Gastroesophageal sphincter (tissue), 4 donors: ENCODE data around the gene BPGM. TPM values are rescaled to one million over a fixed set of nuclear protein-coding genes. Genes with fewer than 3 reads are reported as not detected.

Source experiments
- ATAC-seq: fragments of 150-250 bp; one replicate; pipeline ENCODE4 v1.9.1; 2016; ENCODE audit warnings: mild to moderate bottlenecking, moderate library complexity
- H3K27ac ChIP-seq, 4 donors: fragments of 200-600 bp; sonication (generic) in 3 of 4; 1 replicate in 3 of 4; 2 replicates in 1 of 4; pipeline ENCODE4 v1.5.1; 2016 to 2019
- H3K27me3 ChIP-seq: fragments of 200-600 bp; sonication (generic); one replicate; pipeline ENCODE4 v1.5.1; 2019
- H3K36me3 ChIP-seq, 2 donors: fragments of 200-600 bp; sonication (generic); one replicate each; pipeline ENCODE4 v1.5.1; 2019; ENCODE audit warnings: control low read depth in 1 of 2
- H3K4me1 ChIP-seq, 3 donors: fragments of 200-600 bp; sonication (generic); 1 replicate in 2 of 3; 2 replicates in 1 of 3; pipeline ENCODE4 v1.5.1; 2016 to 2019; ENCODE audit warnings: control low read depth in 2 of 3
- H3K4me3 ChIP-seq, 2 donors: fragments of 200-600 bp; sonication (generic); one replicate each; pipeline ENCODE4 v1.5.1; 2019; ENCODE audit warnings: mild to moderate bottlenecking in 1 of 2, moderate library complexity in 1 of 2
- H3K9me3 ChIP-seq, 3 donors: fragments of 200-600 bp; sonication (generic); one replicate each; pipeline ENCODE4 v1.5.1; 2017 to 2019; ENCODE audit warnings: control low read depth in 2 of 3
- CTCF ChIP-seq, 4 experiments: fragments of 200-600 bp in 2 of 4; fragments of 450-650 bp in 2 of 4; sonication (generic) in 1 of 4; IDR thresholded peaks; one replicate each; pipeline ENCODE4 v1.5.1; 2017 to 2019; ENCODE audit warnings: antibody characterized with exemption in 4 of 4, mild to moderate bottlenecking in 2 of 4, moderate library complexity in 2 of 4
- EP300 ChIP-seq: sonication (generic); formaldehyde crosslinking; IDR thresholded peaks from one replicate; pipeline ENCODE4 v1.6.1; 2017; ENCODE audit warnings: antibody characterized with exemption, mild to moderate bottlenecking
- POLR2A ChIP-seq, 2 donors: fragments of 450-650 bp; IDR thresholded peaks; one replicate each; pipeline ENCODE4 v1.6.1; 2017; ENCODE audit warnings: antibody characterized with exemption in 2 of 2, mild to moderate bottlenecking in 2 of 2, moderate library complexity in 1 of 2
- POLR2AphosphoS5 ChIP-seq: sonication (generic); formaldehyde crosslinking; IDR thresholded peaks from one replicate; pipeline ENCODE4 v1.6.1; 2017; ENCODE audit warnings: antibody characterized with exemption
- WGBS, 2 donors: methylation state at CpG; one replicate each; pipeline ENCODE4 v1.1.5; 2018; ENCODE audit warnings: low coverage in 1 of 2; 5-methylcytosine and 5-hydroxymethylcytosine counted together
- total RNA-seq, 4 donors: library from RNA; depleted of rRNA; stranded (reverse); fragments of >200 nt; gene quantifications; one replicate each; pipeline ENCODE4 v1.1.0, GENCODE V29; 2016

BPGM gene
- total RNA-seq, 4 donors from 2014 or later: 16.0 to 35.6 (median 29.6) TPM

- Histone ChIP-seq H3K36me3 (no peaks in the 10 kb centered on the region), H3K4me3 (no peak overlapping the region), H3K27me3 (no peaks in the 10 kb centered on the region), H3K4me1 (peaks cover 4 to 74% (median 9%) of the 10 kb centered on the region in 3 donors), H3K27ac (peak overlapping the region in 3 of 4 donors; percentile 88 to 91 (median 90)), H3K9me3 (no peaks in the 10 kb centered on the region)
- no peak for ATAC-seq
- 50 to 68% methylated on average over 2 of the region's 2 CpGs for WGBS, 2 donors
- TF ChIP-seq CTCF (IDR thresholded peaks at IDR 0.05): no peak
- no peak for TF ChIP-seq POLR2A (IDR thresholded peaks at IDR 0.05)
- TF ChIP-seq POLR2AphosphoS5: no peak
- no peak for TF ChIP-seq EP300
Observed at GRCh38 chr7:134705716-134706115, 59.1 kb downstream of the BPGM start.

GRCh38 chr7:134706468-134706867, 59.8 kb downstream of the BPGM start:
- H3K27ac ChIP-seq: peak overlapping the region in 3 of 4 donors; percentile 1 to 91 (median 88)

GRCh38 chr7:134707663-134708378, 61.2 kb downstream of the BPGM start:
- no peak for ATAC-seq
- no peaks in the 10 kb centered on the region for H3K36me3 ChIP-seq
- no peaks in the 10 kb centered on the region for H3K9me3 ChIP-seq
- H3K27ac ChIP-seq: peak overlapping the region in 1 of 4 donors; percentile 35
- H3K27me3 ChIP-seq: no peaks in the 10 kb centered on the region
- TF ChIP-seq POLR2AphosphoS5: no peak
- no peak for TF ChIP-seq POLR2A (IDR thresholded peaks at IDR 0.05)
- TF ChIP-seq CTCF (IDR thresholded peaks at IDR 0.05): no peak
- TF ChIP-seq EP300: no peak
- 80 to 95% methylated on average over 1 to 4 of the region's 4 CpGs for WGBS, 2 donors
- no peak overlapping the region for H3K4me3 ChIP-seq
- H3K4me1 ChIP-seq: peaks cover 11 to 78% (median 12%) of the 10 kb centered on the region in 3 donors

More at GRCh38 chr7:134706468-134706867, 59.8 kb downstream of the BPGM start:
- WGBS, 2 donors: 84 to 88% methylated on average over 3 to 4 of the region's 5 CpGs
- no peak for ATAC-seq
- Histone ChIP-seq H3K27me3 (no peaks in the 10 kb centered on the region), H3K4me3 (no peak overlapping the region), H3K4me1 (peaks cover 9 to 75% (median 12%) of the 10 kb centered on the region in 3 donors), H3K36me3 (no peaks in the 10 kb centered on the region), H3K9me3 (no peaks in the 10 kb centered on the region)
- no peak for TF ChIP-seq POLR2AphosphoS5
- TF ChIP-seq CTCF (IDR thresholded peaks at IDR 0.05): no peak
- TF ChIP-seq EP300: no peak
- TF ChIP-seq POLR2A (IDR thresholded peaks at IDR 0.05): no peak

- Histone ChIP-seq H3K4me3 (no peak overlapping the region), H3K27ac (peak overlapping the region; percentile 38 to 67 (median 51)), H3K9me3 (no peaks in the 10 kb centered on the region), H3K27me3 (no peaks in the 10 kb centered on the region), H3K4me1 (peaks cover 5 to 69% (median 7%) of the 10 kb centered on the region in 3 donors), H3K36me3 (no peaks in the 10 kb centered on the region)
- TF ChIP-seq CTCF (IDR thresholded peaks at IDR 0.05): no peak
- TF ChIP-seq POLR2AphosphoS5: no peak
- TF ChIP-seq POLR2A (IDR thresholded peaks at IDR 0.05): no peak
- TF ChIP-seq EP300: no peak
- WGBS, 2 donors: 50 to 61% methylated on average over 2 of the region's 2 CpGs
- no peak for ATAC-seq
Observed at GRCh38 chr7:134708692-134709091, 62.0 kb downstream of the BPGM start.

- H3K36me3 ChIP-seq: no peaks in the 10 kb centered on the region
Observed at GRCh38 chr7:134709197-134709596, 62.5 kb downstream of the BPGM start.

More at GRCh38 chr7:134709197-134709596, 62.5 kb downstream of the BPGM start:
- Histone ChIP-seq H3K27ac (peak overlapping the region; percentile 38 to 67 (median 51)), H3K9me3 (no peaks in the 10 kb centered on the region), H3K4me1 (peaks cover 3 to 64% (median 7%) of the 10 kb centered on the region in 3 donors), H3K4me3 (no peak overlapping the region), H3K27me3 (no peaks in the 10 kb centered on the region)
- 32 to 33% methylated on average over 2 of the region's 2 CpGs for WGBS, 2 donors
- ATAC-seq: no peak
- TF ChIP-seq EP300: no peak
- no peak for TF ChIP-seq POLR2AphosphoS5
- no peak for TF ChIP-seq POLR2A (IDR thresholded peaks at IDR 0.05)
- no peak for TF ChIP-seq CTCF (IDR thresholded peaks at IDR 0.05)
